Hepatocyte (in vitro differentiated cells): ENCODE data around the gene RIC8B. TPM values are rescaled to one million over a fixed set of nuclear protein-coding genes. Genes with fewer than 3 reads are reported as not detected.

Experiments used
- DNase-seq: peaks from one replicate; pipeline ENCODE4 v3.0.0-alpha.2; 2016; ENCODE audit warnings: low spot score
- H2AFZ ChIP-seq: fragments of 200-600 bp; sonication (generic); 2 replicates; pipeline ENCODE4 v1.6.0; 2016; ENCODE audit warnings: antibody characterized with exemption, mild to moderate bottlenecking
- H3K27ac ChIP-seq: fragments of 200-600 bp; sonication (generic); 2 replicates; pipeline ENCODE4 v1.5.1; 2016; ENCODE audit warnings: mild to moderate bottlenecking
- H3K27me3 ChIP-seq: fragments of 200-600 bp; sonication (generic); 2 replicates; pipeline ENCODE4 v1.6.1; 2016
- H3K36me3 ChIP-seq: fragments of 200-600 bp; sonication (generic); replicated peaks from 2 replicates; pipeline ENCODE4 v1.5.1; 2016; ENCODE audit warnings: low read depth; ENCODE audit not compliant: insufficient read depth
- H3K4me1 ChIP-seq: fragments of 200-600 bp; sonication (generic); 2 replicates; pipeline ENCODE4 v1.5.1; 2016; ENCODE audit warnings: mild to moderate bottlenecking, moderate library complexity; ENCODE audit not compliant: insufficient read depth
- H3K4me2 ChIP-seq: fragments of 200-600 bp; sonication (generic); 2 replicates; pipeline ENCODE4 v1.6.0; 2016
- H3K4me3 ChIP-seq: fragments of 200-600 bp; sonication (generic); 2 replicates; pipeline ENCODE4 v1.5.1; 2016; ENCODE audit warnings: mild to moderate bottlenecking
- H3K79me2 ChIP-seq: fragments of 200-600 bp; sonication (generic); 2 replicates; pipeline ENCODE4 v1.6.0; 2017; ENCODE audit warnings: mild to moderate bottlenecking
- H3K9me2 ChIP-seq: fragments of 200-600 bp; sonication (generic); replicated peaks from 2 replicates; pipeline ENCODE4 v1.6.0; 2017; ENCODE audit warnings: mild to moderate bottlenecking; ENCODE audit not compliant: insufficient read depth
- H3K9me3 ChIP-seq: fragments of 200-600 bp; sonication (generic); 2 replicates; pipeline ENCODE4 v1.5.1; 2016; ENCODE audit warnings: low read depth, mild to moderate bottlenecking
- H4K20me1 ChIP-seq: fragments of 200-600 bp; sonication (generic); 2 replicates; pipeline ENCODE4 v1.6.0; 2016; ENCODE audit warnings: mild to moderate bottlenecking; ENCODE audit not compliant: insufficient read depth, poor library complexity, severe bottlenecking
- CTCF ChIP-seq: fragments of 200-600 bp; sonication (generic); IDR thresholded peaks from 2 replicates; pipeline ENCODE4 v1.5.1; 2016; ENCODE audit warnings: antibody characterized with exemption, mild to moderate bottlenecking; ENCODE audit not compliant: poor library complexity
- EZH2 ChIP-seq: fragments of 200-600 bp; sonication (generic); IDR thresholded peaks from 2 replicates; pipeline ENCODE4 v1.6.1; 2016; ENCODE audit warnings: antibody characterized with exemption, mild to moderate bottlenecking, borderline replicate concordance
- EZH2phosphoT487 ChIP-seq: fragments of 200-600 bp; sonication (generic); IDR thresholded peaks from one replicate; pipeline ENCODE4 v1.6.1; 2018; ENCODE audit warnings: antibody characterized with exemption, mild to moderate bottlenecking, low read depth, moderate library complexity; ENCODE audit not compliant: unreplicated experiment, severe bottlenecking
- WGBS: methylation state at CpG from one replicate; pipeline ENCODE4 v1.1.6; 2016; ENCODE audit warnings: low lambda C conversion rate; ENCODE audit errors: missing lambda C conversion rate; 5-methylcytosine and 5-hydroxymethylcytosine counted together
- polyA plus RNA-seq: library from polyadenylated mRNA; unstranded; fragments of >200 nt; fragmentation: Nextera tagmentation; extraction: Ambion mirVana; gene quantifications from 2 replicates; pipeline ENCODE4 v1.2.1, GENCODE V29; 2016
- total RNA-seq: library from RNA; depleted of rRNA; stranded (reverse); fragments of >200 nt; gene quantifications from 2 replicates; pipeline ENCODE4 v1.2.3, GENCODE V29; 2014

Gene RIC8B
- total and polyA plus RNA-seq, 2 experiments from 2014 or later = 5.4 to 10.6 TPM

DNA sequence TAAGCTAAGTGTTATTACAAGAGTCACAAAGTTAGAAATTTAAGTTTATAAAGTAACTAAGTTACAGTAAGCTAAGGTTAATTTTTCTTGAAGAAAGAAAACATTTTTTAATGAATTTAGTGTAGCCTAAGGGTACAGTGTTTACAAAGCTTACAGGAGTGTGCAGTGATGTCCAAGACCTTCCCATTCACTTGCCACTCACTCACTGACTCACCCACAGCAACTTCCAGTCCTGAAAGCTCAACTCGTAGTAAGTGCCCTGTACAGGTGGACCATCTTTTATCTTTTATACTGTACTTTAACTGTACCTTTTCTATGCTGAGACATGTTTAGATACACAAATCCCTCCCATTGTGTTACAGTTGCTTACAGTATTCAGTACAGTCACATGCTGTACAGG, 120.3 kb downstream of the RIC8B start:
- Histone ChIP-seq H3K9me3 (no peaks in the 10 kb centered on the region), H3K4me2 (no peak overlapping the region), H3K27me3 (no peaks in the 10 kb centered on the region), H3K4me1 (peaks cover 17% of the 10 kb centered on the region), H3K9me2 (no peaks in the 10 kb centered on the region), H3K27ac (no peak overlapping the region), H2AFZ (no peak overlapping the region), H4K20me1 (no peaks in the 10 kb centered on the region), H3K79me2 (no peaks in the 10 kb centered on the region), H3K4me3 (no peak overlapping the region), H3K36me3 (no peaks in the 10 kb centered on the region)
- DNase-seq = no peak
- TF ChIP-seq CTCF (no peak), EZH2 (no peak), EZH2phosphoT487 (no peak)
- 68% methylated on average over 1 of the region's 1 CpG for WGBS

DNA sequence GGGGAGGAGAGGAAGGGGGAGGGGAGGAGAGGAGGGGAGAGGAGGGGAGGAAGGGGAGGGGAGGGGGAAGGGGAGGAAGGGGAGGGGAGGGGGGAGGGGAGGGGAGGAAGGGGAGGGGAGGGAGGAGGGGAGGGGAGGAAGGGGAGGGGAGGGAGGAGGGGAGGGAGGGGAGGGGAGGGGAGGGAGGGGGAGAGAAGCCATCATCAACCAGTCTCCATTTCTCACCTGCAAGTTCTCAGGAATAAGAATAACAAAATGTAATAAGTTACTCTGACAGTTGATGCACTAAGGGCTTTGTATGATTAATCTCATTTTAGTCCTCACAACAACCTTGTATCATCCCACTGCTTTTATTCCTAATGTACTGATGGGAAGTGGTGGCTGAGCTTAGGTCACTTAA, 122.1 kb downstream of the RIC8B start:
- Histone ChIP-seq H3K36me3 (no peaks in the 10 kb centered on the region), H3K9me3 (no peaks in the 10 kb centered on the region), H3K27ac (no peak overlapping the region), H3K4me1 (peaks cover 10% of the 10 kb centered on the region), H2AFZ (no peak overlapping the region), H3K4me2 (no peak overlapping the region), H3K27me3 (no peaks in the 10 kb centered on the region), H3K79me2 (no peaks in the 10 kb centered on the region), H3K4me3 (no peak overlapping the region), H4K20me1 (no peaks in the 10 kb centered on the region), H3K9me2 (no peaks in the 10 kb centered on the region)
- TF ChIP-seq EZH2phosphoT487 (no peak), EZH2 (no peak), CTCF (no peak)
- DNase-seq = no peak

- Histone ChIP-seq H3K9me2 (no peaks in the 10 kb centered on the region), H3K27ac (no peak overlapping the region), H3K4me2 (no peak overlapping the region), H3K27me3 (no peaks in the 10 kb centered on the region), H3K4me3 (no peak overlapping the region), H3K4me1 (peaks cover 9% of the 10 kb centered on the region), H4K20me1 (no peaks in the 10 kb centered on the region), H3K36me3 (no peaks in the 10 kb centered on the region), H3K79me2 (no peaks in the 10 kb centered on the region), H2AFZ (no peak overlapping the region), H3K9me3 (no peaks in the 10 kb centered on the region)
- DNase-seq = no peak
- peak; percentile 2 for TF ChIP-seq CTCF
- no peak for TF ChIP-seq EZH2
- 92% methylated on average over 6 of the region's 6 CpGs for WGBS
Observed at GRCh38 chr12:106897082-106897481, 122.6 kb downstream of the RIC8B start.
